GM12878 (cell line): ENCODE data around the gene TMX4.

Experiments used
- CTCF ChIP-seq, 3 experiments: IDR thresholded peaks in 2 of 3; conservative IDR thresholded peaks in 1 of 3; 2 replicates each; pipeline ENCODE4 v1.5.1; 2011; ENCODE audit warnings: low read depth in 3 of 3, low read length in 3 of 3, mild to moderate bottlenecking in 3 of 3, control low read depth in 2 of 3, moderate library complexity in 2 of 3, inconsistent platforms in 1 of 3, mixed read lengths in 1 of 3; ENCODE audit not compliant: control insufficient read depth in 2 of 3, insufficient read depth in 1 of 3; ENCODE audit errors: extremely low read depth in 1 of 3
- POLR2A ChIP-seq: IDR thresholded peaks from 2 replicates; pipeline ENCODE4 v1.6.1; 2011; ENCODE audit warnings: low read depth, mild to moderate bottlenecking, low read length
- POLR2AphosphoS5 ChIP-seq: IDR thresholded peaks from 2 replicates; pipeline ENCODE4 v1.6.1; 2011; ENCODE audit warnings: mild to moderate bottlenecking, low read length, inconsistent platforms

- TF ChIP-seq POLR2AphosphoS5, result no peak
- TF ChIP-seq POLR2A, result no peak
- no peak for TF ChIP-seq CTCF (IDR thresholded peaks at IDR 0.05 in 2 of 3, conservative IDR thresholded peaks at IDR 0.05 in 1 of 3; ENCODE audit: control insufficient read depth in 2 of 3, extremely low read depth in 1 of 3, insufficient read depth in 1 of 3, low read depth in 3 of 3, low read length in 3 of 3)
These were observed 13.8 kb downstream of the TMX4 start for GRCh38 chr20:8005575-8006366.
